ENCODE measurements around the gene SIN3B. TPM values are rescaled to one million over a fixed set of nuclear protein-coding genes. Genes with fewer than 3 reads are reported as not detected.
A peak's percentile ranks its signal among the peaks of the same experiment; 100 is the strongest.

The SIN3B gene
- total and polyA plus RNA-seq, 9 of the 15 experiments (the other 6 are each of a cell fraction or from before 2014, with no cell fraction given): 0.51 to 34.2 (median 14.3) TPM

DNA sequence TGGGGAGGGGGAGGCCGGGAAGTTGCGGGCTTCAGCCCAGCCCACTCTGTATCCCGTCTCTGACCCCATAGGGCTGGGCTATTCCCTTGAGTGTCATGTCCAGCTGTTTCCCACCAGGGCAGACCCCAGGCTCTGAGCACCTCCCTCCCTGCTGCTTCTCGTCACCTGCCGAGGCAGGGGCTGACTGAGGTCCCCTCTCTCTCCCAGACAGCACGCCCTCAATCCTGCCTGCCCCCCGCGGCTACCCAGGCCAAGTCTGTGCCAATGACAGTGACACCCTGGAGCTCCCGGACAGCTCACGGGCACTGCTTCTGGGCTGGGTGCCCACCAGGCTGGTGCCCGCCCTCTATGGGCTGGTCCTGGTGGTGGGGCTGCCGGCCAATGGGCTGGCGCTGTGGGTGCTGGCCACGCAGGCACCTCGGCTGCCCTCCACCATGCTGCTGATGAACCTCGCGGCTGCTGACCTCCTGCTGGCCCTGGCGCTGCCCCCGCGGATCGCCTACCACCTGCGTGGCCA is 60.2 kb downstream of the SIN3B start (continued):
- TF ChIP-seq, protein P1, sequence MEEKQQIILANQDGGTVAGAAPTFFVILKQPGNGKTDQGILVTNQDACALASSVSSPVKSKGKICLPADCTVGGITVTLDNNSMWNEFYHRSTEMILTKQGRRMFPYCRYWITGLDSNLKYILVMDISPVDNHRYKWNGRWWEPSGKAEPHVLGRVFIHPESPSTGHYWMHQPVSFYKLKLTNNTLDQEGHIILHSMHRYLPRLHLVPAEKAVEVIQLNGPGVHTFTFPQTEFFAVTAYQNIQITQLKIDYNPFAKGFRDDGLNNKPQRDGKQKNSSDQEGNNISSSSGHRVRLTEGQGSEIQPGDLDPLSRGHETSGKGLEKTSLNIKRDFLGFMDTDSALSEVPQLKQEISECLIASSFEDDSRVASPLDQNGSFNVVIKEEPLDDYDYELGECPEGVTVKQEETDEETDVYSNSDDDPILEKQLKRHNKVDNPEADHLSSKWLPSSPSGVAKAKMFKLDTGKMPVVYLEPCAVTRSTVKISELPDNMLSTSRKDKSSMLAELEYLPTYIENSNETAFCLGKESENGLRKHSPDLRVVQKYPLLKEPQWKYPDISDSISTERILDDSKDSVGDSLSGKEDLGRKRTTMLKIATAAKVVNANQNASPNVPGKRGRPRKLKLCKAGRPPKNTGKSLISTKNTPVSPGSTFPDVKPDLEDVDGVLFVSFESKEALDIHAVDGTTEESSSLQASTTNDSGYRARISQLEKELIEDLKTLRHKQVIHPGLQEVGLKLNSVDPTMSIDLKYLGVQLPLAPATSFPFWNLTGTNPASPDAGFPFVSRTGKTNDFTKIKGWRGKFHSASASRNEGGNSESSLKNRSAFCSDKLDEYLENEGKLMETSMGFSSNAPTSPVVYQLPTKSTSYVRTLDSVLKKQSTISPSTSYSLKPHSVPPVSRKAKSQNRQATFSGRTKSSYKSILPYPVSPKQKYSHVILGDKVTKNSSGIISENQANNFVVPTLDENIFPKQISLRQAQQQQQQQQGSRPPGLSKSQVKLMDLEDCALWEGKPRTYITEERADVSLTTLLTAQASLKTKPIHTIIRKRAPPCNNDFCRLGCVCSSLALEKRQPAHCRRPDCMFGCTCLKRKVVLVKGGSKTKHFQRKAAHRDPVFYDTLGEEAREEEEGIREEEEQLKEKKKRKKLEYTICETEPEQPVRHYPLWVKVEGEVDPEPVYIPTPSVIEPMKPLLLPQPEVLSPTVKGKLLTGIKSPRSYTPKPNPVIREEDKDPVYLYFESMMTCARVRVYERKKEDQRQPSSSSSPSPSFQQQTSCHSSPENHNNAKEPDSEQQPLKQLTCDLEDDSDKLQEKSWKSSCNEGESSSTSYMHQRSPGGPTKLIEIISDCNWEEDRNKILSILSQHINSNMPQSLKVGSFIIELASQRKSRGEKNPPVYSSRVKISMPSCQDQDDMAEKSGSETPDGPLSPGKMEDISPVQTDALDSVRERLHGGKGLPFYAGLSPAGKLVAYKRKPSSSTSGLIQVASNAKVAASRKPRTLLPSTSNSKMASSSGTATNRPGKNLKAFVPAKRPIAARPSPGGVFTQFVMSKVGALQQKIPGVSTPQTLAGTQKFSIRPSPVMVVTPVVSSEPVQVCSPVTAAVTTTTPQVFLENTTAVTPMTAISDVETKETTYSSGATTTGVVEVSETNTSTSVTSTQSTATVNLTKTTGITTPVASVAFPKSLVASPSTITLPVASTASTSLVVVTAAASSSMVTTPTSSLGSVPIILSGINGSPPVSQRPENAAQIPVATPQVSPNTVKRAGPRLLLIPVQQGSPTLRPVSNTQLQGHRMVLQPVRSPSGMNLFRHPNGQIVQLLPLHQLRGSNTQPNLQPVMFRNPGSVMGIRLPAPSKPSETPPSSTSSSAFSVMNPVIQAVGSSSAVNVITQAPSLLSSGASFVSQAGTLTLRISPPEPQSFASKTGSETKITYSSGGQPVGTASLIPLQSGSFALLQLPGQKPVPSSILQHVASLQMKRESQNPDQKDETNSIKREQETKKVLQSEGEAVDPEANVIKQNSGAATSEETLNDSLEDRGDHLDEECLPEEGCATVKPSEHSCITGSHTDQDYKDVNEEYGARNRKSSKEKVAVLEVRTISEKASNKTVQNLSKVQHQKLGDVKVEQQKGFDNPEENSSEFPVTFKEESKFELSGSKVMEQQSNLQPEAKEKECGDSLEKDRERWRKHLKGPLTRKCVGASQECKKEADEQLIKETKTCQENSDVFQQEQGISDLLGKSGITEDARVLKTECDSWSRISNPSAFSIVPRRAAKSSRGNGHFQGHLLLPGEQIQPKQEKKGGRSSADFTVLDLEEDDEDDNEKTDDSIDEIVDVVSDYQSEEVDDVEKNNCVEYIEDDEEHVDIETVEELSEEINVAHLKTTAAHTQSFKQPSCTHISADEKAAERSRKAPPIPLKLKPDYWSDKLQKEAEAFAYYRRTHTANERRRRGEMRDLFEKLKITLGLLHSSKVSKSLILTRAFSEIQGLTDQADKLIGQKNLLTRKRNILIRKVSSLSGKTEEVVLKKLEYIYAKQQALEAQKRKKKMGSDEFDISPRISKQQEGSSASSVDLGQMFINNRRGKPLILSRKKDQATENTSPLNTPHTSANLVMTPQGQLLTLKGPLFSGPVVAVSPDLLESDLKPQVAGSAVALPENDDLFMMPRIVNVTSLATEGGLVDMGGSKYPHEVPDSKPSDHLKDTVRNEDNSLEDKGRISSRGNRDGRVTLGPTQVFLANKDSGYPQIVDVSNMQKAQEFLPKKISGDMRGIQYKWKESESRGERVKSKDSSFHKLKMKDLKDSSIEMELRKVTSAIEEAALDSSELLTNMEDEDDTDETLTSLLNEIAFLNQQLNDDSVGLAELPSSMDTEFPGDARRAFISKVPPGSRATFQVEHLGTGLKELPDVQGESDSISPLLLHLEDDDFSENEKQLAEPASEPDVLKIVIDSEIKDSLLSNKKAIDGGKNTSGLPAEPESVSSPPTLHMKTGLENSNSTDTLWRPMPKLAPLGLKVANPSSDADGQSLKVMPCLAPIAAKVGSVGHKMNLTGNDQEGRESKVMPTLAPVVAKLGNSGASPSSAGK (IDR thresholded peaks at IDR 0.05): no peak
- no peak for TF ChIP-seq POLR3A (IDR thresholded peaks at IDR 0.05; ENCODE audit: borderline replicate concordance, extremely low read depth, insufficient read depth, insufficient read length)
- TF ChIP-seq ZNF41 (CRISPR knock-in tag; conservative IDR thresholded peaks at IDR 0.05): no peak
- TF ChIP-seq, protein P2, sequence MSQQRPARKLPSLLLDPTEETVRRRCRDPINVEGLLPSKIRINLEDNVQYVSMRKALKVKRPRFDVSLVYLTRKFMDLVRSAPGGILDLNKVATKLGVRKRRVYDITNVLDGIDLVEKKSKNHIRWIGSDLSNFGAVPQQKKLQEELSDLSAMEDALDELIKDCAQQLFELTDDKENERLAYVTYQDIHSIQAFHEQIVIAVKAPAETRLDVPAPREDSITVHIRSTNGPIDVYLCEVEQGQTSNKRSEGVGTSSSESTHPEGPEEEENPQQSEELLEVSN (IDR thresholded peaks at IDR 0.05; ENCODE audit: borderline replicate concordance in 1 of 2, extremely low read depth in 1 of 2, insufficient read depth in 1 of 2, insufficient read length in 1 of 2, low read depth in 1 of 2, low read length in 1 of 2, poor library complexity in 1 of 2, severe bottlenecking in 1 of 2): no peak
- TF ChIP-seq CSDE1 (IDR thresholded peaks at IDR 0.05): no peak
- TF ChIP-seq, protein P3, sequence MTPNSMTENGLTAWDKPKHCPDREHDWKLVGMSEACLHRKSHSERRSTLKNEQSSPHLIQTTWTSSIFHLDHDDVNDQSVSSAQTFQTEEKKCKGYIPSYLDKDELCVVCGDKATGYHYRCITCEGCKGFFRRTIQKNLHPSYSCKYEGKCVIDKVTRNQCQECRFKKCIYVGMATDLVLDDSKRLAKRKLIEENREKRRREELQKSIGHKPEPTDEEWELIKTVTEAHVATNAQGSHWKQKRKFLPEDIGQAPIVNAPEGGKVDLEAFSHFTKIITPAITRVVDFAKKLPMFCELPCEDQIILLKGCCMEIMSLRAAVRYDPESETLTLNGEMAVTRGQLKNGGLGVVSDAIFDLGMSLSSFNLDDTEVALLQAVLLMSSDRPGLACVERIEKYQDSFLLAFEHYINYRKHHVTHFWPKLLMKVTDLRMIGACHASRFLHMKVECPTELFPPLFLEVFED (CRISPR knock-in tag; conservative IDR thresholded peaks at IDR 0.05): 0 out of 2 replicates have a peak, but pooled peaks have one; percentile 45
- no peak for TF ChIP-seq NFIX (CRISPR knock-in tag; IDR thresholded peaks at IDR 0.05; ENCODE audit: low read depth)
- TF ChIP-seq ZNF785 (CRISPR knock-in tag; IDR thresholded peaks at IDR 0.05): no peak
- no peak for TF ChIP-seq DNMT1 (IDR thresholded peaks at IDR 0.05)
- no peak for TF ChIP-seq ZNF354B (CRISPR knock-in tag; IDR thresholded peaks at IDR 0.05)
- TF ChIP-seq ZNF165 (CRISPR knock-in tag; IDR thresholded peaks at IDR 0.05; ENCODE audit: borderline replicate concordance): no peak
- TF ChIP-seq, protein P4, sequence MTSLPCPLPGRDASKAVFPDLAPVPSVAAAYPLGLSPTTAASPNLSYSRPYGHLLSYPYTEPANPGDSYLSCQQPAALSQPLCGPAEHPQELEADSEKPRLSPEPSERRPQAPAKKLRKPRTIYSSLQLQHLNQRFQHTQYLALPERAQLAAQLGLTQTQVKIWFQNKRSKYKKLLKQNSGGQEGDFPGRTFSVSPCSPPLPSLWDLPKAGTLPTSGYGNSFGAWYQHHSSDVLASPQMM (CRISPR knock-in tag; IDR thresholded peaks at IDR 0.05): no peak
- TF ChIP-seq BACH1 (tag; IDR thresholded peaks at IDR 0.05): no peak
- TF ChIP-seq CHD2 (IDR thresholded peaks at IDR 0.05; ENCODE audit: low read depth, low read length): 0 out of 2 replicates have a peak, but pooled peaks have one; percentile 9
